Sigmoid colon (tissue), 7 donors: ENCODE results near the gene NCAM2. TPM values are rescaled to one million over a fixed set of nuclear protein-coding genes. Genes with fewer than 3 reads are reported as not detected.

ENCODE experiments used
- DNase-seq: peaks from one replicate; pipeline ENCODE4 v3.0.0-alpha.2; 2019
- H3K27ac ChIP-seq, 4 donors: fragments of 200-600 bp; sonication (generic); one replicate each; pipeline ENCODE4 v1.5.1; 2016 to 2019; ENCODE audit warnings: mild to moderate bottlenecking in 1 of 4
- H3K27me3 ChIP-seq, 3 donors: fragments of 200-600 bp; sonication (generic); one replicate each; pipeline ENCODE4 v1.5.1; 2019; ENCODE audit warnings: mild to moderate bottlenecking in 1 of 3
- H3K36me3 ChIP-seq, 4 donors: fragments of 200-600 bp; sonication (generic); one replicate each; pipeline ENCODE4 v1.5.1; 2016 to 2019
- H3K4me1 ChIP-seq, 4 donors: fragments of 200-600 bp; sonication (generic); one replicate each; pipeline ENCODE4 v1.5.1; 2017 to 2019
- H3K4me3 ChIP-seq, 4 donors: fragments of 200-600 bp; sonication (generic); one replicate each; pipeline ENCODE4 v1.5.1; 2017 to 2019; ENCODE audit warnings: mild to moderate bottlenecking in 2 of 4, moderate library complexity in 1 of 4
- H3K9me3 ChIP-seq, 4 donors: fragments of 200-600 bp in 3 of 4; sonication (generic) in 3 of 4; one replicate each; pipeline versions ENCODE4 v1.5.1 to v1.6.1; 2013 to 2019
- EP300 ChIP-seq, 4 donors: sonication (generic); formaldehyde crosslinking; IDR thresholded peaks; one replicate each; pipeline ENCODE4 v1.6.1; 2017; ENCODE audit warnings: antibody characterized with exemption in 4 of 4
- POLR2A ChIP-seq, 2 donors: fragments of 450-650 bp; IDR thresholded peaks; one replicate each; pipeline ENCODE4 v1.6.1; 2016; ENCODE audit warnings: antibody characterized with exemption in 2 of 2, mild to moderate bottlenecking in 2 of 2, moderate library complexity in 2 of 2
- POLR2AphosphoS5 ChIP-seq, 4 donors: sonication (generic); formaldehyde crosslinking; IDR thresholded peaks; one replicate each; pipeline ENCODE4 v1.6.1; 2017; ENCODE audit warnings: antibody characterized with exemption in 4 of 4
- WGBS, 2 donors: extraction: QIAGEN DNeasy Blood & Tissue Kit; methylation state at CpG; one replicate each; pipeline ENCODE4 v1.1.7; 2013; 5-methylcytosine and 5-hydroxymethylcytosine counted together
- intact Hi-C: fragments of 100-400 bp; cut with DNase I; formaldehyde crosslinking; loops from one replicate; pipeline ENCODE4 v1.15.1; 2023
- polyA plus RNA-seq, 3 donors: library from polyadenylated mRNA; stranded (reverse); fragments of 200-250 nt; gene quantifications; one replicate each; pipeline ENCODE4 v1.2.3, GENCODE V29; 2013
- total RNA-seq, 4 donors: library from RNA; depleted of rRNA; stranded (reverse); fragments of >200 nt; gene quantifications; one replicate each; pipeline ENCODE4 v1.1.0, GENCODE V29; 2016
- TF ChIP-seq, protein P1 (sequence below), 4 experiments: fragments of 450-650 bp in 3 of 4; fragments of 200-600 bp in 1 of 4; IDR thresholded peaks; one replicate each; pipeline ENCODE4 v1.5.1; 2016 to 2019; ENCODE audit warnings: antibody characterized with exemption in 4 of 4, mild to moderate bottlenecking in 3 of 4, moderate library complexity in 2 of 4
- donor health status: healthy with polysubstance abuse.
- donor health status: Bipolar disorder and iron deficiency.
- donor health status: healthy.

Gene NCAM2
- total and polyA plus RNA-seq, 7 donors: under 0.01 to 17.1 (median 6.7) TPM; not detected in 1

DNA sequence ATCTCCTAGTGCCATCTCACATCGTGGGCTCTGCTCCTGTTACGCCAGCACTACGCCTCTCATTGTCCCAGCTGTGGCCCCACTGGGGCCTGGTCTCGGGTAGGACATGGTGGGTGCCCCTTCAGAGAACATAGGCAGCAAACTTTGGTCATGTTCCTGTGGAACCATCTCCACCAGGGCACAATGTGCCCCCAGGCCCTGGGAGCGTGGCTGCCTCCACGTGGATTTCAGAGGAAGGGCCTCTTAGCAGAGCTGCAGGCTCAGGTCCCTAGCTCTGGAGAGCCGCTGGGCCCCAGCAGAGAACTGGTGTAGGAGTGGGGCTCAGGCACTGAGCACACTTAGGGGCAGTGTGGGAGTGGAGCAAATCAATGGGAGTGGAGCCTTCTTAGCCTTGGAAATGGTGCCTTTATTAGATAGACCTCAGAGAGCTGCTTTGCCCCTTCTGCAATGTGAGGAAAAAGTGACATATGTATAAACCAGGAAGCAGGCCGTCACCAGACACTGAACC, 460.0 kb downstream of the NCAM2 start:
- 87 to 88% methylated on average over 8 of the region's 8 CpGs for WGBS, 2 donors

DNA sequence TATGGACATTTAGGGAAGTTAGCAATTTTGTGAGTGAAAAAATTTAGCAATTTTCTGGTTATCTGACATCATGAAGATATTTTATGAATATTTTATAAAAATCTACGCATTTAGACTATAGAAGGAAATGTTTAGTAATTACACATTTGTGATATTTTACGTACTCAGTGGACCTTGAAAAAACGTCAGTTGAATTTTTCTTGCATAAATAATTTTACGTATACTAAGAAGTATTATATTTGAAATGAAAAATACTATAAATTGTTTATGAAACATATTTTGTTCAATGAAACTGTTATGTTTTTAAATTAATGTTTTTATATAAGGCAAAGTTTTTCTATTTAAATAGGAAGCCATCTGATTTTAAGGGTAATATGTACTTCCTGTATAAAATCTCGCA, 462.8 kb downstream of the NCAM2 start:
- no peak for TF ChIP-seq POLR2A (IDR thresholded peaks at IDR 0.05)
- no peak for DNase-seq
- 85 to 86% methylated on average over 5 of the region's 5 CpGs for WGBS, 2 donors
- H3K27ac ChIP-seq: no peak overlapping the region
- H3K27me3 ChIP-seq: no peaks in the 10 kb centered on the region
- H3K4me3 ChIP-seq: no peak overlapping the region
- H3K36me3 ChIP-seq: no peaks in the 10 kb centered on the region
- peaks cover 0 to 4% (median 0%) of the 10 kb centered on the region in 4 donors for H3K9me3 ChIP-seq
- intact Hi-C loops: no loop called here
- H3K4me1 ChIP-seq: peaks cover 0 to 9% (median 6%) of the 10 kb centered on the region in 4 donors

More for the DNA sequence above, 460.0 kb downstream of the NCAM2 start:
- Histone ChIP-seq H3K4me1 (peaks cover 0 to 3% (median 0%) of the 10 kb centered on the region in 4 donors), H3K4me3 (no peak overlapping the region), H3K9me3 (peaks cover 0 to 4% (median 0%) of the 10 kb centered on the region in 4 donors), H3K27ac (no peak overlapping the region), H3K27me3 (no peaks in the 10 kb centered on the region), H3K36me3 (no peaks in the 10 kb centered on the region)
- no peak for TF ChIP-seq POLR2A (IDR thresholded peaks at IDR 0.05)
- TF ChIP-seq, protein P1, sequence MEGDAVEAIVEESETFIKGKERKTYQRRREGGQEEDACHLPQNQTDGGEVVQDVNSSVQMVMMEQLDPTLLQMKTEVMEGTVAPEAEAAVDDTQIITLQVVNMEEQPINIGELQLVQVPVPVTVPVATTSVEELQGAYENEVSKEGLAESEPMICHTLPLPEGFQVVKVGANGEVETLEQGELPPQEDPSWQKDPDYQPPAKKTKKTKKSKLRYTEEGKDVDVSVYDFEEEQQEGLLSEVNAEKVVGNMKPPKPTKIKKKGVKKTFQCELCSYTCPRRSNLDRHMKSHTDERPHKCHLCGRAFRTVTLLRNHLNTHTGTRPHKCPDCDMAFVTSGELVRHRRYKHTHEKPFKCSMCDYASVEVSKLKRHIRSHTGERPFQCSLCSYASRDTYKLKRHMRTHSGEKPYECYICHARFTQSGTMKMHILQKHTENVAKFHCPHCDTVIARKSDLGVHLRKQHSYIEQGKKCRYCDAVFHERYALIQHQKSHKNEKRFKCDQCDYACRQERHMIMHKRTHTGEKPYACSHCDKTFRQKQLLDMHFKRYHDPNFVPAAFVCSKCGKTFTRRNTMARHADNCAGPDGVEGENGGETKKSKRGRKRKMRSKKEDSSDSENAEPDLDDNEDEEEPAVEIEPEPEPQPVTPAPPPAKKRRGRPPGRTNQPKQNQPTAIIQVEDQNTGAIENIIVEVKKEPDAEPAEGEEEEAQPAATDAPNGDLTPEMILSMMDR (IDR thresholded peaks at IDR 0.05): no peak
- no peak for TF ChIP-seq POLR2AphosphoS5 (IDR thresholded peaks at IDR 0.05)
- no peak for TF ChIP-seq EP300 (IDR thresholded peaks at IDR 0.05)
- DNase-seq: no peak
- intact Hi-C loops: no loop called here

DNA sequence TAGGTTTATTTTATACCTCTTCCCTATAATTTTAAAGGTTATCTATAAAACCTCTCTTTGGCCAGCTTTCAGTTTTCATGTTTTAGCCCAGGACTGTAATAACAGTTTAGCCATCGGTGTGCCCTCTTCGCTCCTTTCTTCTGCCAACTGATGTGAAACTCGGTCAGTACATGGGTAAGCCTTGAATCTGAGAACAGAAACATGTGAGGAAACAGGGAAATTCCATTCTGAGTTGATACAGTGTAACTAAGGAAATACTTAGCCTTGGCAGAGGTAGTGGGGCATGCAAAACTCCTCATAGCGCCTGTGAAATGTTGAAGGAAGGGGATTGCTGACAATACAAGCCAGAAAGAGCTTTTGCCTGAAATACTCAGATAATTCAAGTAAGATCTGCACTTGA, 465.2 kb downstream of the NCAM2 start:
- intact Hi-C loops: no loop called here

DNA sequence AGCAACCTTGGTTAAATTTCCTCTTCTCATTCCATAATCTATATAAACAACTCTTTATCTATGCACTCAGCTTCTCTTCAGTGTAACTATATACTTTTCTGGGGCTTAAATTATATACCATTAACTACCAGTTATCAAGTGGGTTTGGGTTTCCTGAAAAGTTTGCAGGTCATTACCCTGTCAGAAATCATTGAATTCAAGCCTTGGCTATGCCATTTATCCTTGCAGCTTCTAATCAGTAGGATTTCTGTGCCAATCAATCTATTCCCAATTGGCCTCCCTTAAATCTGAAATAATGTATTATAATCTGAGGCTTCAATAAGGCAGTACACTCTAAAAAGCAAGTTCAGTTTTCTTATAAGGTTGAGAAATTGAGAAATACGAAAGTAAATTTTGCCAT, 466.5 kb downstream of the NCAM2 start:
- Histone ChIP-seq H3K27me3 (no peaks in the 10 kb centered on the region), H3K4me1 (peaks cover 0 to 9% (median 6%) of the 10 kb centered on the region in 4 donors), H3K4me3 (no peak overlapping the region), H3K27ac (no peak overlapping the region), H3K9me3 (no peaks in the 10 kb centered on the region), H3K36me3 (no peaks in the 10 kb centered on the region)
- 79 to 84% methylated on average over 1 of the region's 1 CpG for WGBS, 2 donors
- intact Hi-C loops: no loop called here
- no peak for DNase-seq
- no peak for TF ChIP-seq POLR2A (IDR thresholded peaks at IDR 0.05)
- TF ChIP-seq, protein P1 (IDR thresholded peaks at IDR 0.05): no peak
- TF ChIP-seq EP300 (IDR thresholded peaks at IDR 0.05): no peak
- no peak for TF ChIP-seq POLR2AphosphoS5 (IDR thresholded peaks at IDR 0.05)

More for the DNA sequence above, 465.2 kb downstream of the NCAM2 start:
- H3K27ac ChIP-seq: no peak overlapping the region
- H3K9me3 ChIP-seq: peaks cover 0 to under 1% (median 0%) of the 10 kb centered on the region in 4 donors
- H3K4me1 ChIP-seq: peaks cover 0 to 9% (median 6%) of the 10 kb centered on the region in 4 donors
- no peaks in the 10 kb centered on the region for H3K36me3 ChIP-seq
- DNase-seq: no peak
- no peak overlapping the region for H3K4me3 ChIP-seq
- 57 to 77% methylated on average over 4 of the region's 4 CpGs for WGBS, 2 donors
- no peaks in the 10 kb centered on the region for H3K27me3 ChIP-seq
- TF ChIP-seq POLR2A (IDR thresholded peaks at IDR 0.05): no peak

DNA sequence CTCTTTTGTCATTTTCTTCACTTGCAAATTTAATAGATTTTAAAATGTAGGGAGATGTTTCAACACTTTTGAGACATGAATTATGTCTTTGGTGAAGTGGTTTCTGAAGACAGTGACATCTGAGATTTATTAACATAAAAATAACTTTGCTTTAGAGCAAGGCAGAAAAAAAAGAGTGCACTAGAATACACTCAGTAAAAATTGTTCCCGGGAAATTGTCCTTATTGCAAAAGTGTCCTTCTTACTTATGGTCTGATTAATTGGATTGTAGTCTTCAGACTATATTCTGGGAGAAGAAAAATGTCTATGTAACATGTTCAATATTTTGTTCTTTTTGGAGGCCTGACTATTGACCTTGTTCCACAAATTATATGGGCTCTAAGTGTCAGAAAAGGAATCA, 468.5 kb downstream of the NCAM2 start:
- intact Hi-C loops: no loop called here

More for the DNA sequence above, 468.5 kb downstream of the NCAM2 start:
- TF ChIP-seq, protein P1 (IDR thresholded peaks at IDR 0.05): no peak
- TF ChIP-seq POLR2AphosphoS5 (IDR thresholded peaks at IDR 0.05) (no peak), POLR2A (IDR thresholded peaks at IDR 0.05) (no peak), EP300 (IDR thresholded peaks at IDR 0.05) (no peak)
- no peaks in the 10 kb centered on the region for H3K36me3 ChIP-seq
- no peak overlapping the region for H3K4me3 ChIP-seq
- H3K27me3 ChIP-seq: no peaks in the 10 kb centered on the region
- no peaks in the 10 kb centered on the region for H3K9me3 ChIP-seq
- H3K27ac ChIP-seq: no peak overlapping the region
- peaks cover 0 to 9% (median 6%) of the 10 kb centered on the region in 4 donors for H3K4me1 ChIP-seq
- no peak for DNase-seq
- 89 to 91% methylated on average over 1 of the region's 1 CpG for WGBS, 2 donors
